Testis (tissue), 2 donors: ENCODE results near the gene C3orf20.
A peak's percentile ranks its signal among the peaks of the same experiment; 100 is the strongest.

Source experiments
- CTCF ChIP-seq, 3 experiments: fragments of 450-650 bp in 2 of 3; fragments of 200-600 bp in 1 of 3; sonication (generic) in 1 of 3; IDR thresholded peaks; one replicate each; pipeline ENCODE4 v1.5.1; 2016 to 2019; ENCODE audit warnings: antibody characterized with exemption in 3 of 3, mild to moderate bottlenecking in 2 of 3, moderate library complexity in 1 of 3
- POLR2A ChIP-seq: fragments of 450-650 bp; IDR thresholded peaks from one replicate; pipeline ENCODE4 v1.6.1; 2017; ENCODE audit warnings: antibody characterized with exemption, mild to moderate bottlenecking, moderate library complexity

GRCh38 chr3:14780927-14781507 lies 106.1 kb downstream of the C3orf20 start:
- TF ChIP-seq POLR2A (no peak), CTCF (IDR thresholded peaks at IDR 0.05) (peak; percentile 15 to 52 (median 40))
